GM15510 (cell line): ENCODE measurements around the gene CPED1.

Experiments used
- POLR2A ChIP-seq: IDR thresholded peaks from 3 replicates; pipeline ENCODE4 v1.6.1; 2011; ENCODE audit warnings: borderline replicate concordance; ENCODE audit not compliant: insufficient read length; ENCODE audit errors: extremely low read depth

Gene CPED1

DNA sequence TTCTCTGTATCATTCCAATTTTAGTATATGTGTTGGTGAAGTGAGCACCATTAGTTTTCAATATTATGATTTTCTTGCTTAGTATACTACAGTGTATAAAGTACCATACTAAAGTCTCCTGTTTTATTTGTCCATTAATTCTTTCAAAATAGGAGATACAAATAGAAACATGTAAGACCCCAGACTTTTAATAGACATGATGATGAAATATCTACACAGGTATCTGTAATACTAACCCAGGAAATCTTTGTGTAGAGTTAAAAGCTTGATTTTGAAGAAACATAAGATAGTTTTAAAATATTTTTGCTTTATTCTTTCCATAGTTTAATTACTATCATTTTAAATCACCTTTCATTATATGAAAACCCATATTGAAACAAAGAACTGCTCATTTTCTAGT, 206.5 kb downstream of the CPED1 start:
- TF ChIP-seq POLR2A, result no peak

DNA sequence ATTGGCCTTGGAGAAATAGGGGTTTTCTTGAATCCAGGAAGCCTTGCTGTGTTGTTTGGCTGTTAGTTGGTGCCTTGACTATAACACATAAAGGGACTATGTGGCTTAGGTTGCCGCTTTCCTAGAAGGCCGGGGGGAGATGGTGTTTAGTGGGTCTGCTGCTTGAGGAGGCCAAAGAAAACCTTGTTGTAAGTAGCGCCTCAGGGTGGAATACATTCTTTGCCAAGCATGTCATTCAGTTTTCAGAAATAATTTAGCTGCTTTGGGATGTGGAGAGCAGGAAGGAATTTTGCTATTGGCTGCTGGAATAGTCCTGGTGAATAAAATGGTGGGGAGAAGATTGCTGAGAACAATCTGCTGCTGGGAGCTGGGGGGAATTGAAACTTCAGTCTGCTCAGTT, 207.4 kb downstream of the CPED1 start:
- no peak for TF ChIP-seq POLR2A

DNA sequence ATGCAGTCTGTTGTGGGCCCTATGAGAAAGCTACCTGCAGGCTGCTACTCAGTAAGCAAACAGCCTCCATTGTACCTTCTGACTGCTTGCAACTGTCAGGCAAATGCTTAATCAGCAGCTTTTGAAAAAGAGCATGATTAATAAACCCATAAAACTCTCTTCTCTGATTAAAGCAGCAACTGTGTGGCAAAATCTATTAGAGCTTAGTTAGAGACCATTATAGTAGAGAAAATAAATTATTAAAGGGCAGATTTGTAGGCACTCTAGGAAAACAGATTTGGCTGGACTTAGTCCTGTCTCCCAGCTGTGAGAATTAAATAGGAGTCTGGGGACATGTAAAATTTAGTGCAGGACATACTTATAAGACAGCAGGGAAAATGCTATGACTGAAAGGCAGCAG, 207.8 kb downstream of the CPED1 start:
- no peak for TF ChIP-seq POLR2A

DNA sequence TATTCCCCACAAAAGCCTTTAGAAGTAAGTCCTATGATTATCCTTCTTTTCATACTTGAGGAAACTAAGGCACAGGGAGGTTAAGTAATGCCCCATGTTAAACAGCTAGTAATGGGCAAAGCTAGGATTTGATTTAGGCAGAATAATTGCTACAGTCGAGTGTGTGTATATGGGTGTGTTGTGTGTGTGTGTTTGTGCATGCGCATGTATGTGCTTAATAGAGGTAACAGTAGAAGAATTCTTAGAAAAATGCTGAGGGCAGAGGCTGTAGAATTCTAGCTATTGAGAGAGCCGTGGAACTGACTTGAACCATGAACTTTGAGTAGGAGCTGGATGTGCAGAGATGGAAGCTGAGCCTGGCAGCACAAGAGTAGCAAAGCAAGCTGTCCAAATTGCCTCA, 208.9 kb downstream of the CPED1 start:
- no peak for TF ChIP-seq POLR2A

DNA sequence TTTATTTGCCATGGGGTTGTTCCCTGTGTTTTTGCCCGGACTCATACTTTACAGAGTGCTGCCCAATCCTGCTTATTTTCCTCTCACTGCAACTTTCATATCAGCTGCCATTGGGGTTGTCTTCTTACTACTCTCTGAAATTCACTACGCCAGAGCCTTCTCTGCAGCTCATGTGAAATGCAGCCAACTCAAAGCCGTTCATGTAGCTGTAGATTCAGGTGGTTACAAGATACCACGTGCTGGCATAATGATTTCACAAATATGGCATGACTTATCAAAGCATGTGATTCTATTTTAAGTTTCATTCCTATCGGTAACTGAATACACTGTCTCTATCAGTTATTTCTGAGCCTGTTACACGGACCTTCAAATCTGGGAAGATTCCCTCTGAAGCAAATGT, 210.0 kb downstream of the CPED1 start:
- no peak for TF ChIP-seq POLR2A

DNA sequence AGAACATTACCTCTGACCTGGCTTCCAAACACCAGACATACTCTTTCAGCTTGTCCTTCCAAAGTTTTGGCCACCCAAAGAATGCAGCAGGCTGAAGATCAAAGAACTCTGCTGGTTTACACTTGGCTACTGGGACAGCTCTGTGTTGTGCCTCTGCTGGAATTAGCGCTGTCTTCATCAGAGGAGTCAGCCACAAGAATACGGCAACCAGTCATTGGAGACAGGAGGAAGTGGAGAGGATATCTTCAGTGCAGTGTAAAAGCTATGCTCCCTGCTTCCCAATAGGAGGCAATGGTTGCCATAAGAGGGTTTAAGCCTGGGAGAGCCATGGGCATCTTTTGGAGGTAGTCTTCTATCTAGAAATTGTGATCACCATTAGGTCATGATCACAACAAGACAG, 213.6 kb downstream of the CPED1 start:
- TF ChIP-seq POLR2A, result no peak

DNA sequence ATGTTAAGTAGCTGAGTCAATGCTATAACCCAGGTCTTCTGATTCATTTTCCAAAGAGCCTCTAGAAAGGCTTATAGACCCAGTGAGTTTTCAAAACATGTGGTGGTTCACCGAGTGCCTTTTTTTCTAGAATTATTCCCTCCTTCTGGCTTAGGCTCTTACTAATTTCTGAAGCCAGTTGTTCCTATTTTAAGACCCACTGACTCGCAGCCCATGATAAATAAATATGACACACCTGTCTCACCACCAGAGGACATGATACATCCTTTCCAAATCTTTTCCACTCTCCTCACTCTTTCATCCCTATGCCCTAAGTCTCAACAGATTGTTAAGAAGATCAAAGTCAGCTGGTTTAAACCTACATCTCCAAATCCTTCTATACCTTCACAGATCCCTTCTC, 214.3 kb downstream of the CPED1 start:
- TF ChIP-seq POLR2A, result no peak

DNA sequence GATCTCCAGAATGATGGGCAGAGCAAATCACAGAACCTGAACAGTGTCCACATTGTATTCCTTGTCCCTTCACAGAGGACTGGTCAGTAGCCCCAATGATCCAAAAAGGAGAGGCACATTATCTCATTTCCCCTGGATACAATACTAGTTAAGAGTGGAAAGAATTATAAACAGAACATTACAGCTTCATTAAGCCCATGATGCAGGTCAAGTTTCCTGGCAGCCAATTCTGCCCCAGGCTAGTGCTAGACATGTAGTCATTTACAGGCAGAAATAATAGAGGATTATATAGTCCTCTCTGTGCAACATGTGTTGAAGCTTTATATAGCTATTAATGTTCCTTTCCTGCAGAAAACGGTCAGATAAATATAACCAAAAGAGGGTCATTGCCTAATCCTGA, 216.0 kb downstream of the CPED1 start:
- TF ChIP-seq POLR2A, result no peak

DNA sequence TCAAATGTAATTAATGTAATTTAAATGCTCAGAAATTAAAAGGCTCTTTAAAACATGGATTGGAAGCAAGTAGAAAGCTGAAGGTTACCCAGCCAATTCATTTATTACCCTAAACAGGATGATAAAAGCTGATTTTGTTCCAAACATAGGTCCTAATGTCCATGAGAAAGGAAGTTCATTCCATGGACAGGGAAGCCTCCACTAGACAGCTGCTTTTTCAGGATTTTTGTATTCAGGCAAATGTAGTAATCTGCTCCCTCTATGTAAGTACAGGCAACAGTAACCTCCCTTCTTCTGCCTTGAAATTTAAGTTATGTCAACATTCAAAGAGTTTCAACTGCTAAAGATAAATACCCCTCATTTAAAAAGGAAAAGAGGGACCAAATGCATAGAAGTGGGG, 217.3 kb downstream of the CPED1 start:
- no peak for TF ChIP-seq POLR2A

DNA sequence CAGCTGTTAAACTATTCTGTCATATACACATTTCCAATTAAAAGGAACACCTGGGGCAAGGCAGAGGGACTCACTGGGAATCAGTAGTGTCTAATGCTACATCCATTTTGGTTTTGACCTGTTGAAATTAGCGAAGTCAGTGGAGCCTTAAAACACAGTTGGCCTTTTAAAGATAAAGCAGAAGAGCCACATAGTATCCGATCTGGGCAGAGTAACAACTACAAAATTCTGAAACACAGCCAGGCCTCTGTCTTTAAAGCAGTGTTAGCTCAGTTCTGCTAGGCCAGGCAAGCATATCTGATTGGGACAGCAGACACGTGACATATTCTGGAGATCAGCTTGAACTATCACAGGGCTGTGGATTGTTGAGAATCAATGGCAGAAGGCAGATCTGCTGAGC, 222.7 kb downstream of the CPED1 start:
- TF ChIP-seq POLR2A, result no peak

DNA sequence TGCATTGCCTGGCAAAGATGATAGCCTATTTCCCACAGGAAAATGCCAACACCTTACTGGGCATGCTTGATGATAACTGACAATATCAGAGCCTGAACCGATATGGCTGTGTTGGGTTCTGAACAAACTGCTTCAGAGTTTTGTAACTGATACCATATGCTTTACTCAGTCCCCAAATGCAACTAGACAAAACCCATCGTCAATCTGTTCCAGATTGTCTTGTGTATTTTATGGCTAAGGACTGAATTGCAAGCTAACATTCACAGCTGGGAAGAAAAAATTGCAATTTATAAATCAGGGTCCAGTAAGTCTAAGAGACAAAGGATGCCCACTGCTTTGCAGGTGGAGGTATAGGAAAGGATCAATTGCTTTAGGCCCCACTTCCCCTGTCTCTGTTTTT, 223.5 kb downstream of the CPED1 start:
- no peak for TF ChIP-seq POLR2A

DNA sequence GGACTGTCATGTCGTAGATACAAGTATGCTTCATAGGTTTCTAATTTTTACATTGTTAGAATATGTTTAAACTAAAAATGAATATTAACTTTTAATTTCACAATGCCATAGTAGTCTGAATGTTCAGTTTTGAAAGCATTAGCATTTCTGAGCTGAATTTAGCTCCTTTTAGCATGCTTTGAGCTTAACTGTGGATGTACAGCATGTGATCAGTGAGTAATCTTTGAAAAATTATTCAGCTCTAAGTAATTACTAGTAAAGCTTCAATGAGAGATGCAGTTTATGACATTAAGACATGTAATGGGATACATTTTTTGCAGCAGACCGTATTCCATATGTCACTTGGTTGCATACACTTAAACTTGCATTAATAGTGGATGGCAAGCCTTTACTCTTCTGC, 226.1 kb downstream of the CPED1 start:
- no peak for TF ChIP-seq POLR2A

DNA sequence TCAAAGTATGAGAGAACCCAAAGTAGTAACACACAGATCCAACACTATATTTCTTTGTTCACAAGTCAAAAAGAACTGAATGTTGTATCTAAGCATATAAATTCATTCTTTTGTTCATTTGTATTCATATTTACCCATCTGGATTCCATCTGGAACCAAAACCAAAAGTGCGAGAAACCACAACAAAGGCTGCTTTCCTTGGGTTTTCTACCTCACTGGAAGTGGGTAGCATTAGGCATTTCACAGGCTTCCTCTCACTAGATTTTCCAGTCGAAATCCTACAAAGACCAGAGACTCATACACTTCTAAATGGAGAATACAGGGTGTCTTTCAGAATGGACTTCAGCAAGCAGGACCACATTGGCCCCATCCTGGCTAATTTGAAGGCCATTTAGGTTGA, 230.5 kb downstream of the CPED1 start:
- TF ChIP-seq POLR2A, result no peak

DNA sequence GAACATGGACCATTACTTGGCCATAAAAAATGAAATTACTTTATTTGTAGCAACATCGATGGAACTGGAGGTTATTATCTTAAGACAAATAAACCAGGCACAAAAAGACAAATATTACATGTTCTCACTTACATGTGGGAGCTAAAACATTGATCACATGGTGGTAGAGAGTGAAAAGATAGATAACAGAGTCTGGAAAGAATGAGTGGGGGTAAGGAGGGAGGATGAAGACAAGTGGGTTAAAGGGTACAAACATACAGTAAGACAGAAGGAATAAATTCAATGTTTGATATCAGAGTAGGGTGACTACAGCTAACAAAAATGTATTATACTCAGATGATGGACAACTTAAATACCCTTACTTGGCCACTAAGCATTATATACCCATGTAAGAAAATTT, 240.3 kb downstream of the CPED1 start:
- no peak for TF ChIP-seq POLR2A

DNA sequence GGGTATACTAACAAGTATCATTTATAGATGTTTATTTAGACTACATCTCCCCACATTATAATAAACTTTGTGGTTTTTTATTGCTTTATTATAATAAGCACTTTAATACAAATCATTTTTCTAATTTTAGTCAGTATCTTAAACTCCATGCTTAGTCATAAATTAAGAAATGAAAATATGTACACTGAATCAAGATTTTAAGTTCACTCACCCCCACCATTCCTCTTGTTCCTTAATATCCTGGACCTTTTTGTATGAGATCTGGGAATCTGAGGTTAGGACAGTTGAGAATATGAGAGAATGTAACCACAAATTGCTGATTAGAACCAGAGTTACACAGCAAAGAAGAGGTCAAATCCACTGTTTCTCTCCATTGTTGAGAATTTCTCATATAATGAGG, 246.7 kb downstream of the CPED1 start:
- no peak for TF ChIP-seq POLR2A

DNA sequence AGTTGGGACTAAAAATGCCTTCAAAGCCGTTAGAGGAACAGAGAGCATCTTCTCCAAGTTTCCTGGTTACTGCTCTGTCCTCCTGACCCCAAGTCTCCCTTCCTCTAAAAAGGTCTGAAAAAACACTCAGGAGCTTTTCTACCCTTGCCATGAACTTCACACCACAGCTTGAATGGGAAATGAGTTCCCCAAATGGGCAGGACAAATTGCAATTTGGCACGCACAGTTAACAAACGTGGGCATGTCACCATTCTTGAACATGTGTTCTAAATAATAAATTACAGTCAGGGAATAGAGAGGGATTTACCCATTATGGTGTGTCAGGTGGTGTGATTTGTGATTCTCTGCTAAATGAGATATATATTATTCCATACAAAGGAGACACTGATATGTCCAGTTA, 249.1 kb downstream of the CPED1 start:
- no peak for TF ChIP-seq POLR2A

DNA sequence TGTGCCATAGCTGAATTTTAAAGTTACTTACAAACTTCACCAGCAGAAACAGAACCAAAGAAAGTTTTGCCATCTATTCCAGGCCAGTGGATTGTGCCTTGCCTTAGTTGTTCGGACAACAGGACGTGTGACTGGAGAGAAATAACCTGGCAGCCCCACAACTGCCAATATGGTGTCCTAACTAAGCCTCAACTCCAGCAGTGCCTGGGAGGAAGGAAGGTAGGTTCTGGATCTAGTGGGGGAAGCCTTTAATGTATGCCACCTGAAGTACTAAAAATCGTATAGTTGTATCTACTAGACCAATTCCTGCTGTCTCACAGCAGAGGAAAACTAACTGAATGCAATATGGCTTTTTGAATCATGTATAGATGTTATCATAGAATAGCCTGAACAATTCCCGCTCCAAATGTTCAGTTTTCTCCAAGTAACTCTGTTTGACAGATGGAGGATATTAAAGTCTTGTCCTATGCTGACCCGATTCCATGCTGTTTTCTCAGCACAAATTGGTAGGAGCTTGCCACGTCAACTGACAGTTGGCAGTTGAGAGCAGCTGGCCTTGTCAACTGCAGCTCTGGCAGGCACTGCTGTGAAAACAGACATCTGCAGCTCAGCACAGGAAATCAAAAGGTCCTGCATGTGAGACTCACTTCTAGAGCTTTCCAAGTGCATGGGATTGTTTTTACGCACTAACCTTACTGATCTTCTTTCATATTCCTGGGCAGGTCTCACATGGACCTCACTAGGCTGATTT, 255.8 kb downstream of the CPED1 start:
- TF ChIP-seq POLR2A, result no peak

DNA sequence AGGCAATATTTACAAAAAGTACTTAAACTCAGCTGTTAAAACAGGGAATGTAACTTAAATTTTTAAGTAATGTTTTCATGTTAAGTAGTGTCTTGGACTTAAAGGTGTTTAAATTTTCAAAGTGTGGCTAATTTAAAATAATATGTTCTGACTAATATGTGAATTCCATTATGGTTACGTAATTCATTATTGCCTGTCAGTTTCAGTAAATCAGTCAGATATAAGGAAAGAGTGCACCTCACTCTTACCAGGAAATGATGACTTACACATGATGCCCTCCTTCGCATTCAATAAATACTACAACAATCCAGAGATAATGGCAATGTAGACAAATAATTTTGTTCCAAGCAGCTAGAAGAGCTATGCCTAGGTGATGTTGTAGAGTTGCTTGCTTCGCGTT, 271.3 kb downstream of the CPED1 start:
- TF ChIP-seq POLR2A, result no peak

DNA sequence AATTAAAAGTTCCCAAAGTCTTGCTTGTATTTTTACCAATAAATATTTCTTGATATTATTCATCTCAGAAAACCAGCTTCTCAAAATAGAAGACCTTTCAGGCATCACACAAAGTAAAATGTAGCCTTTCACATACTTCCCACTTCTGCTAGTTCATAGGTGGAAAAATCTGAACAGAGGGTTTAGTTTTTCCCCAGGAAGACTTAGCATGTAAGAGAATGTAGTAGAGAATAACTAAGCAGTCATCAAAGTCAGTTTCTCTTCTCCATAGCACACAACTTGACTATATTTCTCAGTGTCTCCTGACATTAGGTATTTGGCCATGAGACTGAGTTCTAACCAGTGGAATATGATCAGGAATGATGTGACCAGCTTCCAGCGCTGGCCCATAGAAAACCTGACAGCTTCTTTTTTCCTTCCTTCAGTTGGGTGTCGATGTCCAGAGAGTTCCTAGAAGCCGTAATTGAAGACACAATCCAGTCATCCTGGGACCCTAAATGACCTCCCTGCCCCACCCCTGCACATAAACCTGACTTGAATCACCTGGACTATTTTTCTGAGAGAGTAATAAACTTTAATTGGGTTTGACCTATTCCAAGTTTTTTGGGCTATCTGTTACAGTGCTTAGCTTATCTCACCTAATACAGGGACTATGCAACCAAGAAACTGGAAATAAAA, 272.8 kb downstream of the CPED1 start:
- TF ChIP-seq POLR2A, result no peak
